Astrocyte of the cerebellum (primary cell): ENCODE results near the gene PIR.

Experiments used
- DNase-seq: peaks from one replicate; pipeline ENCODE4 v3.0.0-alpha.2; 2011; ENCODE audit warnings: low read depth
- H3K4me3 ChIP-seq: 2 replicates; pipeline ENCODE4 v1.5.1; 2011; ENCODE audit warnings: mild to moderate bottlenecking, low read depth, low read length, moderate library complexity
- CTCF ChIP-seq: IDR thresholded peaks from 2 replicates; pipeline ENCODE4 v1.5.1; 2012; ENCODE audit warnings: low read length, low read depth, moderate library complexity, mild to moderate bottlenecking; ENCODE audit errors: missing control alignments
- in situ Hi-C: cut with HindIII; loops from 2 replicates; pipeline ENCODE4 v1.10.0; 2017; ENCODE audit warnings: low sequenced_read_pairs

PIR gene

GRCh38 chrX:15505101-15505500 lies 12.0 kb upstream of the PIR start:
- TF ChIP-seq CTCF, result no peak
- DNase-seq, result no peak
- H3K4me3 ChIP-seq, result no peak overlapping the region
- in situ Hi-C loops, result no loop called here

GRCh38 chrX:15504661-15505060 lies 11.5 kb upstream of the PIR start:
- no peak for TF ChIP-seq CTCF
- no peak for DNase-seq
- in situ Hi-C loops, result no loop called here
- H3K4me3 ChIP-seq, result no peak overlapping the region

DNA sequence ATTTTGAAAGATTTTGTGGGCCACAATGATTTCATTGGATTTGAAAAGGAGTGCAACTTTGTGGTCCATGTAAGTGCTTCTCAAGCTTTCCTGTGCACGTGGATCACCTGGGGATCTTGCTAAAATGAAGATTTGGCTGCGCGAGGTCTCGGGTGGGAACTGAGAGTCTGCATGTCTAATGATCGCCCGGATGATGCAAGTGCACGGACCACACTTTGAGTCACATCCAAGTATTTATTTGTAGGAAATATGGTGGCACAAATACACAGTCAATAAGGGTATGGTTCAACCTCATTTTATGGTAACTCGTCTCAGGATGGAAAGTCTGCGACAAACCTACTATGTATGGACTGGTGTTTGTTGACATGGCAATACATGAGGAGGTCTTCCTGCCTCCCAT lies 8.4 kb upstream of the PIR start:
- in situ Hi-C loops, result no loop called here
- TF ChIP-seq CTCF, result no peak
- H3K4me3 ChIP-seq, result no peak overlapping the region
- no peak for DNase-seq

DNA sequence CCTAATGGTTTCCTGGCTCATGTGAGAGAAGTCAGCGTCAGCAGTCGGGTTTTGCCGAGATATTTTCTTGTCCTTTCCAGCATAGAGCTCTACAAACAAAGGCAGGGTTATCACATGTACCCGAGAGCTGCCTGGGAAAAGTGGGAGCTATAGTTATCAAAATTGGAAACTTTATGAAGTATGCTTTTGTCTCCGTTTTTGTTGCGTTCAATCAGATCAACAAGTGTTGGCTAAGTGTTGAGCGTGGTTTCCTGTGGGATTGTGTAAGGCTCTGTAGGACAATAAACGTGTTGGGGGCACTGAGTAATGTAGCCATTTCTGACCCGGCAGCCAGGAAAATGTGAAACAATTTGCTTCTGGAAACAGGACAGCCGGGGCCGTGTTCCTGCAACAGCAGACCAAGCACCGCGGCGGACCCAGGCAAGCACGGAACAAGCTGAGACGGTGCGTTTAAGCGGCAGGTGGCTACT lies 7.4 kb upstream of the PIR start, which contains the start of gene BMX:
BMX (plus strand) TSS at position 311 of the 470 bp plus-strand sequence. CDS start 7,547 bp downstream, outside the sequence.
- no peak for TF ChIP-seq CTCF
- in situ Hi-C loops, result no loop called here
- H3K4me3 ChIP-seq, result no peak within 1 kb of the TSS
- no peak for DNase-seq

DNA sequence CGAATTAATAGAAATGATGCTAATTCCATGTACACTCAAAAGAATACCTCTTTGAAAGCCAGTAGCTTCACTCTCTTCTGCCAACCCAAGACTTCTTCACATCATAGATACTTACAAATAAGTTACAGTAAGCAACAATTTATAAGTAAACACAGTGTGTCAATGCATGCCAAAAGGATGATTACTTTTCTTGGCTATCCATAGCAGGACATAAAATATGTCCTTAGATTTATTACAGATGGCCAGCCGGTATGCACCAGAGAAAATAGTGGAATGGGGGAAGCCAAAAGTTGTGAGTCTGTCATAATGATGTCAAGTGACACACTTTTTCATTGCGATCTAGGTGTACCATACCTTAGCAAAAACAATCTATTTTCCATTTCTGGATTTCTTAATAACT lies 6.8 kb upstream of the PIR start:
- no peak for TF ChIP-seq CTCF
- H3K4me3 ChIP-seq, result no peak overlapping the region
- in situ Hi-C loops, result no loop called here
- DNase-seq, result no peak

- no peak for TF ChIP-seq CTCF
- in situ Hi-C loops, result no loop called here
- H3K4me3 ChIP-seq, result no peak overlapping the region
Measured at GRCh38 chrX:15498741-15499140, 5.6 kb upstream of the PIR start.

GRCh38 chrX:15497865-15498264 lies 4.7 kb upstream of the PIR start:
- peak; percentile 3 for DNase-seq
- no peak overlapping the region for H3K4me3 ChIP-seq
- peak; percentile 67 for TF ChIP-seq CTCF
- in situ Hi-C loops, result no loop called here

More at GRCh38 chrX:15498741-15499140, 5.6 kb upstream of the PIR start:
- DNase-seq, result no peak
